Activated T-cell treated with anti-CD3 and anti-CD28 coated beads for 24 hours (primary cell): ENCODE results near the gene BEND6.

Source experiments
- DNase-seq: peaks from one replicate; pipeline ENCODE4 v3.0.0-alpha.2; 2020; ENCODE audit warnings: low read depth

Gene BEND6, protein sequence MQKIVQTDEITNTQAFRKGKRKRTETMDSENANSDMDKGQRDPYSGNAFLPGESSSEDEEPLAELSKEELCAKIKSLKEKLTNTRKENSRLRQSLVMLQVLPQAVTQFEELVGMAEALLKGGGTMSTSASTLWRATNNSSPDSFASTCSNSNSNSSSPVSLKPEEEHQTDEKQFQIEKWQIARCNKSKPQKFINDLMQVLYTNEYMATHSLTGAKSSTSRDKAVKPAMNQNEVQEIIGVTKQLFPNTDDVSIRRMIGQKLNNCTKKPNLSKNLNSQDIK

DNA sequence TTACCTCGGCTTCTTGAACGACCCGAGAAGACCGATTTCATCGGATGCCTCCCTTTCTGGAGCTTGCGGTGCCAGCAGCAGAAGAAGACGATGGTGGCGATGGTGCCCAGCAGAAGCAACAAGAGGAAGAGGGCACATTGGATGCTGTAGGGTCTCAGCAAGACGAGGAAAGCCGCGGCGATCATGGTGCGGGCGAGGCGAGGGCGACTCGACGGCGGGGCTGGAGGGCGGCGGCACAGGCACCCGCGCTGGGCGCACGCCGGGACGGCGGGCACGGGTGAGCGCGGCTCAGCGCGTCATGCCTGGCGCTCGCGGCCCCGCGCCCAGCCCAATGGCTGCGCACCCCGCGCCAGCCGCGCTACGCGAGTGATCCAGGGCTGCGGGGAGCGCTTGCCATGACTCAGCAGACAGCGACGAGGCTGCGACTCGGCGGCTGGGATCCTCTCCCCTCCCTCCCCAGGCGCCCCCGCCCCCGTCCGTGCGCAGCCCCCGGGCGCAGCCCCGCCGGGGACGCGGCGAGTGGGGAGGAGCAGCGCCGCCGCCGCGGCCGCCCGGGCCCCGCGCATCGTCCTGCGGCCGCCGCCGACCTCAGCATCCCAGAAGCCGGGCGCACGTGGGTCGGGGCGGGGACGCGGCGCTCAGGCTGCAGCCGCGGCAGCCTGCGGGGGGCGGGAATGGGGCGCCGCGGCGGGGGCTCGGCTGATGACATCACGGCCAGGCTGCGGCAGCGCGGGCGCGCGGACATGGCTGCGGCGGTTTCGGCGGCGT lies at the start of gene BEND6:
Gene BEND6 (plus strand): TSS at position 705 of the 768 bp plus-strand sequence. CDS start 26,704 bp downstream, outside the sequence.
- peak; percentile 12 for DNase-seq

DNA sequence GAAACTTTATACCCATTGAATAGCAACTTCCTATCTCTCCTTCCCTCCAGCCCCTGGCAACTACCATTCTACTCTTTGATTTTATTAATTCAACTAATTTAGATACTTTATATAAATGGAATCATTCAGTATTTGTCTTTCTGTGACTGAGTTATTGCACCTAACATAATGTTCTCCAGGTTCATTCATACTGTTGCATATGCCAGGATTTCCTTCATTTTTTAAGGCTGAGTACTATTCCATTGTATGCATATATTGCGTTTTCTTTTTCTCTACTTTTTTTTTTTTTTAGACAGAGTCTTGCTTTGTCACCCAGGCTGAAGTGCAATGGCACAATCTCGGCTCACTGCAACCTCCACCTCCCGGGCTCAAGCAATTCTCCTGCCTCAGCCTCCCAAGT lies 49.5 kb upstream of the BEND6 start:
- DNase-seq, result no peak

DNA sequence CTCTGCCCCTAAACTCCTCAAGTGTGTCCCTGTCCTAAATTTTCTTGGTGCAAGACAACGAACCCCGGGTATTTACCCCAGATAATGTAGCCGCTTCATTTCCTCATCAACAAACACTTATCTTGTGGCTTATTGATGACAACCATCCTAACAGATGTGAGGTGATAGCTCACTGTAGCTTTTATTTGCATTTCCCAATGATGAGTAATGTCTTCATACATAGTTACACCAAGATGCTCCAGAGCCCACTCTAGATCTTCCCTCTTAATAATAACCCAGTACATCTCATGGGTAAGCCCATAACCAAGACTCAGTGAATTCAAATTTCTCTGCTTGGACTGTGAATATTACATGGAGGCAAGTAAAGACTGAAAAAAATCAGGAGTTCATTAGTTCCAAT lies 48.2 kb upstream of the BEND6 start:
- no peak for DNase-seq

DNA sequence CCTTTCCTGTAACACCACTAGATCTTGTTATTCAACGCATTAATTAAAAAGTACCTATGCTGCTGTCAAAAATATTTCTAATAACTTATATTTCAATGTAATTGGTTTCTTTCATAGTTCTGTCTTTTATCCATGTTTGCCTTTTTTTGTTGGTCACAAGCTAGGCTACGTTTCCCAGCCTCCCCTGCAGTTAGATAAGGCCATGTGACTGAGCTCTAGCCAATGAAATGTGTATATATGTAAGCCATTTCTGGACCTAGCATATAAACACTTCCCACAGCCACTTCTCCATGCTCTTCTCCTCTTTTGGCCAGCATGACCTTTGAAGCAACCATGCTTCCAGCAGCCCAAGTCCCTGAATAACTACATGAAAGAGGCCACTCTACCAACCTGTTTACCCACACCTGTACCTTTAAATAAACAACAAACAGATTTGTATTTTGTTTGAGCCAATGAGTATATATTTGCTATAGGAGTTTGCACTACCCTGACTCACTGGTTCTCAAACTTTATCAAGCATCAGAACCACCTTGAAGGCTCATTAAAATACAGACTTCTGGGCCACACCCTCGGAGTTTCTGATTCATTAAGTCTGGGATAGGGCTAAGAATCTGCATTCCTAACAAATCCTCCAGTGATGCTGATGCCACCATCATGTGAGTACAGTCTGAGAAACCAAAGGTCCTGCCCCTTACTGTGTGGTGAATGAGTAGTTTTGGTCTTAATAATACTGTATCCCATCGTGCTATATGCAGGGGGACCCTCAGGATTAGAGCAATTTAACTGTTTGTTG lies 45.6 kb upstream of the BEND6 start:
- no peak for DNase-seq

DNA sequence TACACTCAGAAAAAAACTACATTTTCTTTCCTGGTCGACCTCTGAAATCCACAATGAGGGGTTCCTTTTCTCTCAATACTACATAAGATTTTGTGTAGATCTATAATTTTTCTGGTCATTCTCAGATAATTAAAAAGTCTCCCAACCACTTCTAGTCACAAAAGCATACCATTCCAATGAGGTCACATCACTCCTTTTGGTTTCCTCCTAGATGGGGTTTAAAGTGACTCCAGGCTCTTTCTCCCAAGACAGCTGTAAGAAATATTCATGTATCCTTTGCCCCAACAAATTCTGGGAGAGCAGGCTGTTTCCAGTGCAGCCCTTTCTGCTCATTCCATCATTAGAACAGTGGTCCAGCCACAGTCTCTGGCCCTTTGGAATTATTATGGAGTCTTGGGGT lies 43.1 kb upstream of the BEND6 start:
- no peak for DNase-seq

DNA sequence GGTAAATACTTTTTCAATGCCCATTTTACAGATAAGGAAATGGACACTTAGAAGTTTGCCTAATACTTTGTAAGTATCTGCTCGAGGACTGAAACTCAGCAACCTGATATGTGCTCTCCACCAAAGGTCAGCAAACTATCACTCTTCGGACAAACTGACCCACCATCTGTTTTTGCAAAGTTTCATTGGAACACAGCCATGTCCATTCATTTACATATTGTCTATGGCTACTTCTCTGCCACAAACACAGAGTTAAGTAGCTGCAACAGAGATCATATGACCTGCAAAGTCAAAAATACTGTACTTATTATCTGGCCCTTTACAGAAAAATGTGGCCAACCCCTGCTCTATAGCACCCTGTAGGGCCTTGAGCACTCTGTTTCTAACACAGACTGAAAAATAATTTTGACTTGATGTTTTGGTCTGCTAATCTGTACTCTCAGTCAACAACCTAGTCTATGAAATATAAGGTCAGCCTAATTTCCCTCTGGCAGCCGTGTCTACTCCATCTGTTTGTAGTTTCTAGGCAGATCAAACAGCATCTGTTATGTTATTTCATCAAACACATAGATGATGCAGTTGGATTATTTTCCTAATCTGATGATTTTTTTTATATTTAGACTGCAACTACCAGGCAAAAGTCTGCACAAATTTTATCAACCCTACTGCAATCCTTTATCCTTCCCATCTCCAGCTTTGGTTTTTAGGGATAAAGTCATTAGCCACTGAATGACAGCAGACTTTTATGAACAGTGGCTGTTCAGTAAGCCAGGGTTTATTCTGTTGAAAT lies 41.4 kb upstream of the BEND6 start:
- no peak for DNase-seq

DNA sequence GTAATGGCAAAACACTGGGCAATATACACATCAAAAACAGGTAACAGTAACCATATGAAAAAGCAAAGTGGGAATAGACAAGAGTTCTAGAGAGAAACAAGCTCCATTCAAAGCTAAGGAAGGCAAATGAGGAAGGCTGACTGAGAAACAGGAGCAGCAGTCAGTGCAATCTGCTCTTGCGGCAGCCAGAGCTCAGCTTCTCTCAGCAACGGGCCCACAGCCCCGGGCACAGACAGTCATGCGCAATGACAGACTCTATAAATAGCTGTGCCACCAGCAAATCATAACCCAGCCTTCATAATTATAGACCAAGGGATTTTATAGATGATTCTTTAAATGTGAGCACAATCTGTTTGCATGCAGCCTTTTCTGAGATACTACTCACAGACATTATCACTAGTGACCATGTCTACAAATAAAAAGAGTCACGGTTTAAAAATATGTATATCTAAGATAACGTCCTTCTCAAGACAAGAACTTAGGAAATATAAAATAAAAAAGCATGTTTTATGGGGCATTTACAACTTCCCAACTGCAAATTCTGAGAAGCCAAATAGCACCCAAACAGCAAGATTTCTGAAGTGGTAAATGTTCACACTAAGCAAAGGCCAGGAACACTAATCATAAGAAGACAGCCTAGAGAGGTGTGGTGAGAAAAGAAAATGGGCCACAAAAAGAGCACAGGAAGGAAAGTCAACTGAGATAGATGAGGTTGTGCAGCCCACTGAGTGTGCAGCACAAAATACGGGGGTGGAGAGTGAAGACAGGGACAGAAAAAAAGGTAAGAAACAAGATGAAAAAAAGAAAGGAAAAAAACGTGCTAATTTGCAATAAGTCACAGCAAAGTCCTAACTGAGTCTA lies 39.9 kb upstream of the BEND6 start:
- DNase-seq, result no peak

DNA sequence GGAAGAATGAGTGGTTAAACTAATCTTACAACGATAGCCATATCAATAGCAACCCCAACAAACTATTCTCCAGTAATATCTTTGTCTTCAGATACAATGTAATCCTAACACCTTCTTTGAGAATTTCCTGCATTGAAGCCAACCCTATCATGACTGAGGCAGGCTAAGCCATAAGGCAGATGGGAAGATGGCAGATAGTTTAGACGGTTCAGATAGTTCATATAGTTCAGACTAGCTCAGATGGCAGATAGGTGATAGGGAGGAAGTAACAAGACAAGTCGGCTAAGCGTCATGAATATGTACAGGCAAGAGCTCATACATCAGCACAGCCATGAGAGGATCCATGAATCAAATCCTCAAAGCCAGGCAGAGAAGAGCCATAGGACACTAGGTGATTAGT lies 39.1 kb upstream of the BEND6 start:
- no peak for DNase-seq

DNA sequence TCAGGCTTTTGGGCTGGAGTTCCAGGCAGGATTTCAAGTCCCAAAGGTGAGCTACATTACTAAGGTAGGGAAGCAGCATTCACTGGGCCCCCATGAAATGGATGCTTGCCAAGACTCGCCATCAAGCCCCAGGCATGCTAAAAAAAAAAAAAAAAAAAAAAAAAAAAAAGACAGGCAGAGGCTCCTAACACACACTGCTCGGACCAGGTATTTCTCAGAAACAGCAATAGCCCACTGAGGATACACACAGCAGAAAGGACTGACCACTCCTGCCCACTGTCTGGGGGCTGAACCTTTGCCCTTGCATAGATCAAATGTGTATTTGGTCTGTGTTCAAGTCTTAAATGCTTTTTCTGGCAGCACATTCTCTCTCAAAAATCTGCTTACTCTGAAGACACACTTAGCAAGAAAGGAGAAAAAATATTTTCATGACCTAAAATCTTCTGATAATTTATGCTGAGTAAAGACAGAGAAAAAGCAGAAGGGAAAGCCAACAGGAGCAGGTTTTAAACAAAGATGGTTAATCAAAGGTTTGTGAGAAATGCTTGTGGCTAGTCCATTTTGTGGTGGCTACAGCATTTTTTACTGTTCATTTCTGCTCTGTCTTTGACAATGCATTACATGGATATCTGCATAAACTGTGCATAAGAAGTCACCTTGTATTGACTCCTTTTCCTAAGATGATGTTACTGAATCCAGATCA lies 37.9 kb upstream of the BEND6 start:
- DNase-seq, result no peak

DNA sequence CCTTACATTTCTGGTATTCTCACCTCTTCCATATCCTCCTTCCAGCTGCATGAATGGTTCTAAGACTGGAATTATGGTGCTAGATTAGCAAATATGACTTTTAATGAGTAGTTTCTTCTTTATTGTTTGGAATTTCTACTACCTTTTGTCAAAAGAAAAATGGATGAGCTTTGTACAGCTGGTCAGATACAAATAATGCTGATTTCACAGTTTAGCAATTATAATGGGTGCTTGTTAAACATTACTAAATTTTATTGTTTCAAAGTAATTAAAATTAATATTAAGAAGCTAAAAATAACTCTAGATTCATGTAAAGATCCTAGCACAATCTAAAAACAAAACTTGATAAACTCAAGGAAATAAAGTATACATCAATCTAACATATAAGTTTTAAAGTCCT lies 32.3 kb upstream of the BEND6 start:
- DNase-seq, result no peak

DNA sequence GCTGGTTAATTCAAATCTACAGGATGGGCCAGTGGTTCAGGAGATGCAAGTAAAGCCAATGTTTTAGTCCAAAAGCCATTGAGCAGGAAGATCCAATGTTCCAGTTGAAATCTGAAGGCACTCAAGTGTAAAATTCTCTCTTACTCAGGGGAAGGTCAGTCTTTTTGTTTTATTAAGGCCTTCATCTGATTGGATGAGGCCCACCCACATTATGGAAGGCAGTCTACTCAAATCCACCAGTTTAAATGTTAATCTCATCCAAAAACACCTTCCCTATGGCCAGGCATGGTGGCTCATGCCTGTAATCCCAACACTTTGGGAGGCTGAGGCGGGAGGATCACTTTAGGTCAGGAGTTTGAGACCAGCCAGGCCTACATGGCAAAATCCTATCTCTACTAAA lies 31.3 kb upstream of the BEND6 start:
- no peak for DNase-seq

DNA sequence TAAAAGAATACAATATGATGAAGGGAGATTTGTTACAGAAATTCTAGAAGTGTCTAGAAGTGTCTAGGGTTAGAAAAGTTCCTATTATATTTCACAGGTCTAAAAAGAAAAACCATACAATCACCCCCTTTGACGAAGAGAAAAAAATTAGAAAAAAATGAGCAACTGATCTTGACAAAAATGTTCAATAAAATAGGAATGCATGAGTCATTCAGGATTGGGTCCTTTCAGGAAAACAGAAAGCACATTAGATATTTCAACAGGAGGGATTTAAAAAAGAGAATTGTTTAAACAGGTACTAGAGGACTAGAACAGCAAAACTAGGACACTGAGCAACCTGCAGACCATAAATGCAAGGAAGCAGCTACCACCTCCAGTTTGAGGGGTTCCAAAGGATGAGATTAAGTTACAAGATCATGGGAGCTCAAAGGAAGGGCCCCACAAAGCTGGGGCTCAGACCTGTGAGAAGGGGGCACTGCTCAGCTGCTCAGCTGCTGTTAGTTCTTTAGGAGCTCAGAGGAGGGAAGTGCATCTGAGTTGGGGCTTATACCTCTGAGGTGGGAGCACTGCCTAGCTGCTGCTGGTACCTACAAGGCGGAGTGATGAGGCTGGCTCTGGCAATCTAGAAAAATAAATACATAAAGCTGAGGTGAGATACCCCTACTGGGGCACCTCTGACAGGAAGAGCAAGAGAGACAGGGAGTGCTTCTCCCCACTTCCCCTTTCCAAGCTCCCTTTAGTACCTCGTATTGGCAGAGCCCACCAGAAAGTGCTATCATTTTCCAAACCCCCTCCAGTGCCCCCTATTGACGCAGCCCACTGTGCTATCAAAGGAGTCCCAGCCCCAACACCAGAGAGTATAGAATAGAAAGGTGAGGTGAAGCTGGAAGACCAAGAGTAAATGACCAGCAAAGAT lies 27.1 kb upstream of the BEND6 start:
- DNase-seq, result no peak

DNA sequence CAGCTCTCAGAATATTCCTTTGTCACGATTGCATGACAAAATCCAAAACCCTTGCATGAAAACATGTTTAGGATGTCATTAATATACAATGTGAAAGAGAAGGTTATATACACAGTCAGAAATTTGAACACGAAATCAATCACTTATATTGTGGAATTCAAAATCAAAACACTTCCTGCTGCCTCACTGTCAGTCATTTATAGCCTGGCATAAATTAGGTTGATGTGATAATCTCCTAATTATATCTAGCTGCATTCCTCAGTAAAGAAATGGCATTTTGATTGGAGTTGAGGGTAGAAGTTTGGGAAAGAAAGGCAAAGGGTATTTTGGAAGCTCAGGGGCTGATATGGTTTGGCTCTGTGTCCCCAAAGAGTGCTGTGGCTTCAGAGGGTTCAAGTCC lies 24.1 kb upstream of the BEND6 start:
- no peak for DNase-seq

DNA sequence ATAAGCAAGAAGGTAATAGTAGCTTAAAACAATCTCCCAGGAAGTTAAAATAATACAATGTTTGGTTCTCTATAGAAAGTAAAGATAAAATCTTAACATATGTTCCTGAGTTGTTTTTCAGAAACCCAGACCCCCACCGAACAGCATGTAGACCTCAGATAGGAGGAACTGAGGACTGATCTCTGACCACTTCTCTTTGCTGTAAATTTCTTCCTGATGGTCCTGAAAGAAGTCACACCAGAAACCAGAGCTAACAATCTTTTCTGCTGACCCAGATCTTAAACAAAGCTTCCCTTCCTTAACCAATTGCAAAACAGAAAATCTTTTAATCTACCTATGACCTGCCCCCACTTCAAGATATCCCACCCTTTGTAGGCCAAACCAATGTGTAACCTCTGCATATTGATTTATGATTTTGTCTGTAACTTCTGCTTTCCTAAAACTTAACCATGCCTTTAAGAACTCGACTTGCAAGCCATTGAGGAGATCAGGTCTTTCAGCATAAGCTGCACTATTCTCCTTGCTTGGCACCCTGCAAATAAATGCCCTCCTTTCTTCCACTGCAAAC lies 21.9 kb upstream of the BEND6 start:
- no peak for DNase-seq

DNA sequence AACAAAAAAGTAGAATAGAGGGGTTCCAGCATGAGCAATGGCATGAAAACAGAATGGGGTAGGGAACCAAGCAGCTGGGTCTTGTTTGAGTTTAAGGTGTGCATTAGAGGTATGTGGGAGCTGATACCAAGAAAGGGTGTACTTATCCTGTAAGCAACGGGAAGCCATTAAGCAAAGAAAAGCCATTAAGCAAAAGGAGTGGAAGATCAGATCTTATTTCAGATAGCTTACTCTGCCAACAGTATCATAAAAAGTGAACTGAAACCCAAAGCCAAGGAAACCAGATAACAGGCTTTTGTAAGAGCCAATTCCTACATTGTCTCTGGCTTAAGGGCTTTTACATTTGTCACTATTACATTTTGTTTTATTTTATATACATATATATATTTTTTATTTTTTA lies 21.3 kb upstream of the BEND6 start:
- DNase-seq, result no peak

DNA sequence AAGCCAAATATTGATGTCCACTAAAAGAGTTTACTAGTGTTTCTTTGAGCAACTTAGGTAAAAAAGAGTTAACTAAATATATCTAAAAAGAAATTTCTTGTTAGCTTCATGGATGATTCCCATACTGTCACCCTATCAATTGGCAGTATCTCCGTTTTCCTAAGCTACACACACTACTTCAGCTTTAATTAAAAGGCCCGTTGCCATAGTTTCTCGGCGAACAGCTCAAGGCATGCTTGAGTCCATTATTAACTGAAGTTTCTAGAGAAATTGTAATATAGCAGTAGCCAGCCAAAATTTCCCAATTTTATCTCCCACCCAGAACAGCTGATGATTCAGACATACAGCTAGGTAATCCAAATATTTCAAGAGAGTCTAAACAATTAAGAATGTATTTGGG lies 20.0 kb upstream of the BEND6 start:
- no peak for DNase-seq

DNA sequence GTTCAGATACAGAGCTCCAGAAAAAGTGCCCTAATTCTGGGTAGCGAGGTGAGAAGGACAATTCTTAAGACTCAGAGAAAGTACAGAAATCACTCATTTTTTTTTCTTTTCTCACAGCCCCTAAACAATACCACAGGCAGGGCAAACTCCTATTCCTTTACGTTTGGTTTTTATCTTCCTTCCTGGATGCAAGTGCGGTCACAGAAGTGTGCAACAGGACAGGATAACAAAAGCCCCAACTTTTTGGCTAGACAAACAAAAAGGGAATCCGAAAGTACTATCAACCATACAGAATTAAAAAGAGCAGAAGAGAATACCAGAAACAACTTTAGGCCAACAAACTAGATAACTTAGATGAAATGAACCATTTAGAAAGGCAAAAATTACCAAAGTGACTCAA lies 18.4 kb upstream of the BEND6 start:
- no peak for DNase-seq

DNA sequence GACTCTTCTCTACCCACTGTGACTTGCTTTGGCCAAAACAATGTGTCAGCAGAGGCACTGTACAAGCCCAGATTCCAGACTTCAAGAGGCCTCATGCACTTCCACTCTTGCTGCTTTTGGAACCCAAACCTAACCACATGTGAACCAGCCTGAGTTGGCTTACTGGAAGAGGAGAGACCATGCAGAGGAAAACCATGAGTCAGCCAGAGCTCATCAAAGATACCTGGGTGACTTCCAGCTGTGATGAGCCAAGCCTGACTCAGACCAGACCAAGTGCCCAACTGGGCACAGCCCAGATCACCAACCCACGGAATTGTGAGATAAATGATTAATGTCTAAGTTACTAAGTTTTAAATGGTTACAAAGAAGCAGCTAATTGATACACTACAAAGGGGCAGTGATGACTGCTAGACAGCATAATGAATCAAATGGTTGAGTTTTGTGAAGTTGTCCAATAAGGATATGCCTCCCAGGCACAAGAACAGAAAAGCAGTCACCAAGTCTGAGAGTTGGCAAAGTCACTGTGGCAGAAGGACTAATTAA lies 16.2 kb upstream of the BEND6 start:
- peak; percentile 14 for DNase-seq

DNA sequence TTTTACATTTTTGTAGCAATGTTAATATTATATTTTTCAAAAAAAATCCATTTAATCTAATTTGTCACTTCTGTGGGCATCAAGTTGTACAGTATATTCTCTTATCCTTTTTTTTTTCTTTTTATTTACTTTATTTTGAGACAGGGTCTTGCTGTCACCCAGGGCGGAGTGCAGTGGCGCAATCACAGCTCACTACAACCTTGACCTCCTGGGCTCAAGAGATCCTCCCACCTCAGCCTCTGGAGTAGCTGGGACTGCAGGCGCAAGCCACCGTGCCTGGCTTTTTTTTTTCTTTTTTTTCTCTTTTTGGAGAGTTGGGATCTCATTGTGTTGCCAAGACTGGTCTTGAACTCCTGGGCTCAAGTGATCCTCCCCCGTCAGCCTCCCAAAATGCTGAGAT lies 14.4 kb upstream of the BEND6 start:
- no peak for DNase-seq
